Vagina (tissue), 2 donors: ENCODE data around the gene CRYBA2. TPM values are rescaled to one million over a fixed set of nuclear protein-coding genes. Genes with fewer than 3 reads are reported as not detected.
A peak's percentile ranks its signal among the peaks of the same experiment; 100 is the strongest.

Experiments used
- DNase-seq, 2 donors: peaks; one replicate each; pipeline ENCODE4 v3.0.0-alpha.2; 2017; ENCODE audit errors: extremely low spot score in 2 of 2
- H3K27ac ChIP-seq: fragments of 200-600 bp; sonication (generic); one replicate; pipeline ENCODE4 v1.5.1; 2019
- H3K27me3 ChIP-seq: fragments of 200-600 bp; sonication (generic); one replicate; pipeline ENCODE4 v1.5.1; 2019
- H3K36me3 ChIP-seq, 2 donors: fragments of 200-600 bp; sonication (generic); one replicate each; pipeline ENCODE4 v1.5.1; 2017 to 2019
- H3K4me1 ChIP-seq: fragments of 200-600 bp; sonication (generic); one replicate; pipeline ENCODE4 v1.5.1; 2019
- H3K4me3 ChIP-seq, 2 donors: fragments of 200-600 bp; sonication (generic); 1 replicate in 1 of 2; 2 replicates in 1 of 2; pipeline ENCODE4 v1.5.1; 2016 to 2019
- H3K9me3 ChIP-seq: fragments of 200-600 bp; sonication (generic); one replicate; pipeline ENCODE4 v1.5.1; 2019
- POLR2A ChIP-seq, 2 donors: fragments of 450-650 bp; IDR thresholded peaks; one replicate each; pipeline ENCODE4 v1.6.1; 2017; ENCODE audit warnings: antibody characterized with exemption in 2 of 2, mild to moderate bottlenecking in 2 of 2, moderate library complexity in 2 of 2
- POLR2AphosphoS5 ChIP-seq, 2 donors: sonication (generic); formaldehyde crosslinking; IDR thresholded peaks; one replicate each; pipeline ENCODE4 v1.9.0; 2017; ENCODE audit warnings: antibody characterized with exemption in 2 of 2, mild to moderate bottlenecking in 2 of 2, low read depth in 1 of 2; ENCODE audit not compliant: insufficient read depth in 1 of 2
- intact Hi-C: fragments of 100-400 bp; cut with DNase I; formaldehyde crosslinking; loops from one replicate; pipeline ENCODE4 v1.15.1; 2023
- microRNA counts, 2 donors: library from miRNA; unstranded; fragments of <30 nt; microRNA quantifications; one replicate each; lab custom pipeline; 2016 to 2017
- microRNA-seq: library from miRNA; unstranded; fragments of <30 nt; microRNA quantifications from one replicate; pipeline ENCODE4, GENCODE V29; 2017; ENCODE audit warnings: borderline number of aligned reads, borderline replicate concordance
- small RNA-seq: library from RNA; depleted of rRNA; stranded (forward); fragments of <200 nt; gene quantifications from one replicate; pipeline ENCODE3, GENCODE V24; 2016
- total RNA-seq: library from RNA; depleted of rRNA; stranded (reverse); fragments of >200 nt; gene quantifications from one replicate; pipeline ENCODE4 v1.2.3, GENCODE V29; 2016
- TF ChIP-seq, protein P1 (sequence below), 3 experiments: fragments of 450-650 bp in 2 of 3; fragments of 200-600 bp in 1 of 3; sonication (generic) in 1 of 3; IDR thresholded peaks; one replicate each; pipeline ENCODE4 v1.5.1; 2017 to 2019; ENCODE audit warnings: antibody characterized with exemption in 3 of 3, mild to moderate bottlenecking in 2 of 3, moderate library complexity in 2 of 3

CRYBA2 gene
- total RNA-seq, 1 donor from 2014 or later: not detected

- DNase-seq: no peak
- H3K9me3 ChIP-seq: no peaks in the 10 kb centered on the region
- H3K27ac ChIP-seq: no peak overlapping the region
- H3K36me3 ChIP-seq: no peaks in the 10 kb centered on the region
- intact Hi-C loops: no loop called here
- H3K27me3 ChIP-seq: no peaks in the 10 kb centered on the region
- no peaks in the 10 kb centered on the region for H3K4me1 ChIP-seq
- no peak overlapping the region for H3K4me3 ChIP-seq
- TF ChIP-seq, protein P1, sequence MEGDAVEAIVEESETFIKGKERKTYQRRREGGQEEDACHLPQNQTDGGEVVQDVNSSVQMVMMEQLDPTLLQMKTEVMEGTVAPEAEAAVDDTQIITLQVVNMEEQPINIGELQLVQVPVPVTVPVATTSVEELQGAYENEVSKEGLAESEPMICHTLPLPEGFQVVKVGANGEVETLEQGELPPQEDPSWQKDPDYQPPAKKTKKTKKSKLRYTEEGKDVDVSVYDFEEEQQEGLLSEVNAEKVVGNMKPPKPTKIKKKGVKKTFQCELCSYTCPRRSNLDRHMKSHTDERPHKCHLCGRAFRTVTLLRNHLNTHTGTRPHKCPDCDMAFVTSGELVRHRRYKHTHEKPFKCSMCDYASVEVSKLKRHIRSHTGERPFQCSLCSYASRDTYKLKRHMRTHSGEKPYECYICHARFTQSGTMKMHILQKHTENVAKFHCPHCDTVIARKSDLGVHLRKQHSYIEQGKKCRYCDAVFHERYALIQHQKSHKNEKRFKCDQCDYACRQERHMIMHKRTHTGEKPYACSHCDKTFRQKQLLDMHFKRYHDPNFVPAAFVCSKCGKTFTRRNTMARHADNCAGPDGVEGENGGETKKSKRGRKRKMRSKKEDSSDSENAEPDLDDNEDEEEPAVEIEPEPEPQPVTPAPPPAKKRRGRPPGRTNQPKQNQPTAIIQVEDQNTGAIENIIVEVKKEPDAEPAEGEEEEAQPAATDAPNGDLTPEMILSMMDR (IDR thresholded peaks at IDR 0.05): no peak
- no peak for TF ChIP-seq POLR2AphosphoS5 (IDR thresholded peaks at IDR 0.05; ENCODE audit: insufficient read depth in 1 of 2, low read depth in 1 of 2)
- no peak for TF ChIP-seq POLR2A (IDR thresholded peaks at IDR 0.05)
Observed at GRCh38 chr2:218952160-218952559, 41.1 kb downstream of the CRYBA2 start.

DNA sequence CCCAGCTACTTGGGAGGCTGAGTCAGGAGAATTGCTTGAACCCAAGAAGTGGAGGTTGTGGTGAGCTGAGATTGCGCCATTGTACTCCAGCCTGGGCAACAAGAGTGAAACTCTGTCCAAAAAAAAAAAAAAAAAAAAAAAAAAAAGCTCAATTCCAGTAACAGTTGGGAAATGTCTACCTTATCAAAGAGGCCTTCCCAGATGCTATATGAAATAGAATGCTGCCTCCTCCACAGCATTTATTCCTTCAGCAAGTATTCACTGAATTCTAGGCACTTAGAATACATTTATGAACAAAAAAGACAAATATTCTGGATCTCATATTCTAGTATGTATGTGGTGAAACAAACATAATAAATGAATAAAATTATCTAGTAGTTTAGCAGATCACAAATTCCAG, 46.6 kb downstream of the CRYBA2 start:
- H3K27ac ChIP-seq: no peak overlapping the region
- no peak for TF ChIP-seq POLR2AphosphoS5 (IDR thresholded peaks at IDR 0.05; ENCODE audit: insufficient read depth in 1 of 2, low read depth in 1 of 2)
- no peak for TF ChIP-seq POLR2A (IDR thresholded peaks at IDR 0.05)
- TF ChIP-seq, protein P1 (IDR thresholded peaks at IDR 0.05): no peak
- no peaks in the 10 kb centered on the region for H3K4me1 ChIP-seq
- no peak for DNase-seq
- no peaks in the 10 kb centered on the region for H3K9me3 ChIP-seq
- H3K27me3 ChIP-seq: no peaks in the 10 kb centered on the region
- H3K36me3 ChIP-seq: no peaks in the 10 kb centered on the region
- intact Hi-C loops: no loop called here
- H3K4me3 ChIP-seq: no peak overlapping the region

DNA sequence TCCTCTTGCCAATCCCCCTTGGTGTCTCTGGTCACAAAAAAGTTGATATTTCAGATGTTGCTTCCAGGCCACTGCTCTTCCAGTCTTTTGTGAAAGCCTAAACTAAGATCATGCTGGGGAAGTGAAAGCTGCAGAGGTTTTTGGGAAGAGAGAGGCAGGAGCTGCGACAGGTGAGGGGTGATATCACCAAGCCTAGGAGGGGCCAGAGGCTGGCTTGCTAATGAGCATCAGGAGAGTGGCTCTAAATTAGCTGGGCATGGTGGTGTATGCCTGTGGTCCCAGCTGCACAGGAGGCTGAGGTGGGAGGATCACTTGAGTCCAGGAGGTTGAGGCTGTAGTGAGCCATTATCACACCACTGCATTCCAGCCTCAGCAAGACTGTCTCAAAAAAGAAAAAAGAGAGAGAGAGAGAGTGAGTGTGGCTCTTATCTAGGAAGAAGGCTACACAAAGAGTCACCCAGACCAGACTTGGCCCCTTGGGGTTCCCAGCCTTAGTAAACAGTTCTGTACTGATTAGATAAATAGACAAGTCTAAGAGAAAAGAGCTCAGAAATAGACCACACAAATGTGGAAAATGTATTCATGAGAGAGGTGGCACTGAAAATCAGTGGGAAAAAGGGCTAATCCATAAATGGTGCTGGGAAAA, 48.3 kb downstream of the CRYBA2 start:
- Histone ChIP-seq H3K36me3 (no peaks in the 10 kb centered on the region), H3K4me3 (no peak overlapping the region), H3K9me3 (no peaks in the 10 kb centered on the region), H3K27me3 (no peaks in the 10 kb centered on the region), H3K27ac (no peak overlapping the region), H3K4me1 (no peaks in the 10 kb centered on the region)
- no peak for DNase-seq
- no peak for TF ChIP-seq POLR2A (IDR thresholded peaks at IDR 0.05)
- TF ChIP-seq, protein P1 (IDR thresholded peaks at IDR 0.05): no peak
- TF ChIP-seq POLR2AphosphoS5 (IDR thresholded peaks at IDR 0.05; ENCODE audit: insufficient read depth in 1 of 2, low read depth in 1 of 2): no peak
- intact Hi-C loops: no loop called here

MicroRNA genes within 50 kb of the gene (microRNA counts, 767-probe panel; counts per million panel counts)
- 261 to 2,447 counts per million in 2 donors for microRNA hsa-miR-375 (lab: Ali Mortazavi, UCI)

Small RNA genes within 50 kb of the gene (microRNA-seq; reads per million reads assigned to microRNA genes)
- gene MIR375: 3,330 reads per million, percentile 88 among the genes with 10 or more reads in this experiment

Small RNA genes within 50 kb of the gene (small RNA-seq; reads per million reads assigned to genes)
- 186 reads per million, percentile 97 among the genes with 10 or more reads in this experiment for gene MIR375

Other genes starting within 250 kb of the CRYBA2 start
- 30.0 TPM for gene CYP27A1, start 211.3 kb downstream of the CRYBA2 start, total RNA-seq
- not detected for gene PRKAG3, start 161.6 kb downstream of the CRYBA2 start, total RNA-seq
- 2.0 TPM for gene WNT6, start 133.6 kb downstream of the CRYBA2 start, total RNA-seq
- 2.5 TPM for gene WNT10A, start 112.6 kb downstream of the CRYBA2 start, total RNA-seq
- 0.49 TPM for gene CDK5R2, start 33.8 kb downstream of the CRYBA2 start, total RNA-seq
- not detected for gene FEV, start 8.2 kb downstream of the CRYBA2 start, total RNA-seq
- gene CFAP65, start 48.1 kb upstream of the CRYBA2 start, total RNA-seq: not detected
- gene IHH, start 67.5 kb upstream of the CRYBA2 start, total RNA-seq: not detected
- 17.7 TPM for gene NHEJ1, start 167.4 kb upstream of the CRYBA2 start, total RNA-seq
- 5.4 TPM for gene SLC23A3, start 176.6 kb upstream of the CRYBA2 start, total RNA-seq
- gene CNPPD1, start 183.5 kb upstream of the CRYBA2 start, total RNA-seq: 32.2 TPM
- gene RETREG2, start 184.9 kb upstream of the CRYBA2 start, total RNA-seq: 43.7 TPM
- 52.1 TPM for gene ZFAND2B, start 213.4 kb upstream of the CRYBA2 start, total RNA-seq
- gene ABCB6, start 225.5 kb upstream of the CRYBA2 start, total RNA-seq: 23.8 TPM
- gene ATG9A, start 236.2 kb upstream of the CRYBA2 start, total RNA-seq: 62.4 TPM
- gene ANKZF1, start 236.4 kb upstream of the CRYBA2 start, total RNA-seq: 98.7 TPM